LNCAP (cell line): ENCODE data around the gene UGT2B10.
"Not testable (repeated sequence)": the region's sequence is repeated elsewhere in the genome, so short reads cannot be mapped to it uniquely, and the experiment has no call there.

Experiments used
- TF ChIP-seq, protein P1 (sequence below): fragments of 450-650 bp; IDR thresholded peaks from 2 replicates; pipeline ENCODE4 v1.5.1; 2017; ENCODE audit warnings: mild to moderate bottlenecking

UGT2B10 gene

DNA sequence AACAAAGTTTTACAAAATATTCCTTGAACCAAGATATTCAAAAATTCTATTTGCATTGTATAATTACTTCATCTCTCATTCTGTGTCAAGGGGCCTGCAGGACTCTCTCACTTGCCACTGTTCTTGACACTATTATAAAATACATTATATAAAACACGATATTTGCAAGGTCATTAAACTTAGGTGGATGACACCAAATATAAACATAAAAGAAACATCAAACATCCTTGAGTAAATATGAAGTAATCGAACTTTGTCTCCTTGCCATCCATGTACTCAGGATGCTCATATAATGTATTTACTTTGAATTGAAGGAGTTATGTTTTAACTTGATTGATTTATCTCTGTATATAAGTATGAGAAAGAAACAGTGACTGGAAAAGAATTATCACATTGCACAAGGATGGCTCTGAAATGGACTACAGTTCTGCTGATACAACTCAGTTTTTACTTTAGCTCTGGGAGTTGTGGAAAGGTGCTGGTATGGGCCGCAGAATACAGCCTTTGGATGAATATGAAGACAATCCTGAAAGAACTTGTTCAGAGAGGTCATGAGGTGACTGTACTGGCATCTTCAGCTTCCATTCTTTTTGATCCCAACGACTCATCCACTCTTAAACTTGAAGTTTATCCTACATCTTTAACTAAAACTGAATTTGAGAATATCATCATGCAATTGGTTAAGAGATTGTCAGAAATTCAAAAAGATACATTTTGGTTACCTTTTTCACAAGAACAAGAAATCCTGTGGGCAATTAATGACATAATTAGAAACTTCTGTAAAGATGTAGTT, at the start of gene UGT2B10:
TSS of gene UGT2B10 (plus strand) at position 378 of the 793 bp plus-strand sequence. CDS start at position 404, 26 bp downstream.
- TF ChIP-seq, protein P1, sequence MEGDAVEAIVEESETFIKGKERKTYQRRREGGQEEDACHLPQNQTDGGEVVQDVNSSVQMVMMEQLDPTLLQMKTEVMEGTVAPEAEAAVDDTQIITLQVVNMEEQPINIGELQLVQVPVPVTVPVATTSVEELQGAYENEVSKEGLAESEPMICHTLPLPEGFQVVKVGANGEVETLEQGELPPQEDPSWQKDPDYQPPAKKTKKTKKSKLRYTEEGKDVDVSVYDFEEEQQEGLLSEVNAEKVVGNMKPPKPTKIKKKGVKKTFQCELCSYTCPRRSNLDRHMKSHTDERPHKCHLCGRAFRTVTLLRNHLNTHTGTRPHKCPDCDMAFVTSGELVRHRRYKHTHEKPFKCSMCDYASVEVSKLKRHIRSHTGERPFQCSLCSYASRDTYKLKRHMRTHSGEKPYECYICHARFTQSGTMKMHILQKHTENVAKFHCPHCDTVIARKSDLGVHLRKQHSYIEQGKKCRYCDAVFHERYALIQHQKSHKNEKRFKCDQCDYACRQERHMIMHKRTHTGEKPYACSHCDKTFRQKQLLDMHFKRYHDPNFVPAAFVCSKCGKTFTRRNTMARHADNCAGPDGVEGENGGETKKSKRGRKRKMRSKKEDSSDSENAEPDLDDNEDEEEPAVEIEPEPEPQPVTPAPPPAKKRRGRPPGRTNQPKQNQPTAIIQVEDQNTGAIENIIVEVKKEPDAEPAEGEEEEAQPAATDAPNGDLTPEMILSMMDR: not testable (repeated sequence)

DNA sequence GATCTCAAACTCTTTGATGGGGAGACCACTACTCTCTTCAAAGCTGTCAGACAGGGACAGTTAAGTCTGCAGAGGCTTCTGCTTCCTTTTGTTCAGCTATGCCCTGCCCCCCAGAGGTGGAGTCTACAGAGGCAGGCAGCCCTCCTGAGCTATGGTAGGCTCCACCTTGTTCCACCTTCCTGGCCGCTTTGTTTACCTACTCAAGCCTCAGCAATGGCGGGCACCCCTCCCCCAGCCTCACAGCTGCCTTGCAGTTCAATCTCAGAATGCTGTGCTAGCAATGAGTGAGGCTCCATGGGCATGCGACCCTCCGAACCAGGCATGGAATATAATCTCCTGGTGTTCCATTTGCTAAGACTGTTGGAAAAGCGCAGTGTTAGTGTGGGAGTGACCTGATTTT, 42.1 kb upstream of the UGT2B10 start:
- TF ChIP-seq, protein P1: no peak

DNA sequence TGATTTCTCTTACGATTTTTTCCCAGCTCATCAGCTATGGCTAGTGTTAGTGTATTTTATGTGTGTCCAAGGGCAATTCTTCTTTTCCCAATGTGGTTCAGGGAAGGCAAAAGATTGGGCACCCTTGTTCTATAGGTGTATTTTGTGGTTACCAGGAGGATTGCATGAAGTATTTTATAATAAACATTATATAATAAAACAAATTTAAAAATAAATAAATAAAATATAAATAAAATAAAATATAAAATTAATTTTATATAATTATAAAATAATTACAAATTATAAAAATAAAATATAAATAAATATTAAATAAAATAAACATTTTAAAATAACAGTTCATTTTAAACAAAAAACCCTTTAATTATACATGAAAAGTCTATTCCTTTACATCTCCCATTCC, 35.6 kb upstream of the UGT2B10 start:
- TF ChIP-seq, protein P1: no peak

DNA sequence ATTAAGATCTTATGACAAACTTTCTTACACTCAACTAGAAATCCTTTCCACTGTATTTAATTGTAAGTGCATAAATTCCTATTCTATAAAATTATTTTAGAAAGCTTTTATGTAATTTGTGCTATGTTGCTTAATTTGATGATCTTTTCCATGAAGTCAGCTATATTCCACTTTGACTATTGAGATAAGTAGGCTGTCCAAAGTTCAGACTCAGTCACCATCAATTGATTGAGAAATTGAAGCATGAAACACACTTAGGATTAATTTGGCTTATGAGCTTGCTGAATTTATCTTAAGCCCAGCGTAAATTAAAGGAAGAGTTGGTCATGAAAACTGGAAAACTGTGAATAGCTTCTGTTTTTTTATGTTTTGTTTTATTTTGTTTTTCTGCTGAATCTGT, 18.7 kb upstream of the UGT2B10 start:
- TF ChIP-seq, protein P1: no peak

DNA sequence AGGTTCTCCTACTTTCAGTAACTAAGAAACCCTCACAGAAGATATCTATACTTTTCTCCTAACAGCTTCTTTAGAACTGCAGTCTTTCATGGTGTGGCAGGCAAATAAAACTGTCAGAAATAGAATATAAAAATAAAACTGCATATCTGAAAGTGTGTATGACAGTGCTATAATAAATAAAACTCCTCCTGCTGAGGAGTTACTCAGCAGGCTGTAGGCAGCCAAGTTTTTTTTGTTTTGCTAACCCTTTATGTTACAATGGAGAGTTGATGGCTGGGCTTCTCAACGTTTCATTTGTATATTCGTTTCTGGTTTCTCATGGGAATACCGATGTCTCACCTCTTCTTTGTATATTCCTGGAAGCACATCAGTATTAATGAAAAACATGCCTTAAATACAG, 18.2 kb upstream of the UGT2B10 start:
- TF ChIP-seq, protein P1: no peak

DNA sequence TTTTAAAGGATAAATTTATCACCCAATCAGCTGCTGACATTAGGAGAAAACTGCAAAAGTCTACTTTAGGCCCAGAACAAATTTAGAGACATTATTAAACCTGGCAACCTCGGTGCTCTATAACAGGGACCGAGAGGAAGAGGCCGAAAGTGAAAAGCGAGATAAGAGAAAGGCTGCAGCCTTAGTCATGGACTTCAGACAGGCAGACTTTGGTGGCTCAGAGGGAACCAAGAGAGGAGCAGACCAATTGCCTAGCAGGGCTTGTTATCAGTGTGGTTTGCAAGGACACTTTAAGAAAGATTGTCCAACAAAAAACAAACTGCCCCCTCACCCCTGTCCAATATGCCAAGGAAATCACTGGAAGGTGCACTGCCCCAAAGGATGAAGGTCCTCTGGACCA, 12.8 kb upstream of the UGT2B10 start:
- TF ChIP-seq, protein P1: no peak

DNA sequence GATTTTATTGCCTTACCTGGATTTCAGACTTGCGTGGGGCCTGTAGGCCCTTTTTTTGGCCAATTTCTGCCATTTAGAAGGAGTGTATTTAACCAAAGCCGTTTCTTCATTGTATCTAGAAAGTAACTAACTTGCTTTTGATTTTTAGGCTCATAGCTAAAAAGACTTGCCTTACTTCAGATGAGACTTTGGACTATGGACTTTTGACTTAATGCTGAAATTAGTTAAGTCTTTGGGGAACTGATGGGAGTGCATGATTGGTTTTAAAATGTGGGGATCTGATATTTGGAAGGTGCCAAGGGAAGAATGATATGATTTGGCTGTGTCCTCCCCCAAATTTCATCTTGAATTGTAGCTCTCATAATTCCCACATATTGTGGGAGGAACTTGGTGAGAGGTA, 7.7 kb upstream of the UGT2B10 start:
- TF ChIP-seq, protein P1: no peak

DNA sequence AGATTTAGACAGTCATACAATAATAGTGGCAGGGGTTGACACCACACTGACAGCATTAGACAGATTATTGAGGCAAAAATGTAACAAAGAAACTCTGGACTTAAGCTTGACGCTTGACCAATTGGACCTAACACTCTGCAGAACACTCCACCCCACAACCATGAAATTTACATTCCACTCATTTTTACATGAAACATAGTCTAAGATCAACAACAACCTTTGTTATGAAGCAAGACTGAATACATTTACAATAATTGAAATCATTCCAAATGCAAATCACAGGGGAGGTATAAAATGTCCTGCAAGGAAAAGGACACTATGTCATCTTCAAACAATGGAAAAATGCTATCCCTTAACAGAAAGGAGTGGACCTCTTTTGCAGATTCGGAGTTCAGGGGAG, 4.9 kb upstream of the UGT2B10 start:
- TF ChIP-seq, protein P1: no peak
